Measurements from ENCODE around the gene EDA.

- TF ChIP-seq CTCF (conservative IDR thresholded peaks at IDR 0.05; ENCODE audit: low read depth, low read length) (no peak), EZH2 (IDR thresholded peaks at IDR 0.05; ENCODE audit: low read length, unreplicated experiment) (no peak), EZH2phosphoT487 (IDR thresholded peaks at IDR 0.05; ENCODE audit: borderline replicate concordance, low read length) (no peak)
These were observed 464.0 kb downstream of the EDA start for GRCh38 chrX:70079870-70080269.

Data from PC-3 (cell line).